A204.1 (cell line): Measurements from ENCODE around the gene ZSWIM1.
A peak's percentile ranks its signal among the peaks of the same experiment; 100 is the strongest.
"Not testable (repeated sequence)": the region's sequence is repeated elsewhere in the genome, so short reads cannot be mapped to it uniquely, and the experiment has no call there.

Source experiments
- FAIRE-seq: peaks from 2 replicates; lab custom pipeline; 2012; peaks lifted over from hg19 to GRCh38; lab: Jason Lieb, UNC

The ZSWIM1 gene

GRCh38 chr20:45857114-45857881 is 23.7 kb upstream of the ZSWIM1 start, which contains the start of the genes ACOT8 and ZSWIM3:
Gene ACOT8 (minus strand): TSS chr20:45857392. CDS start chr20:45857315, 77 bp downstream.
Gene ZSWIM3 (plus strand): TSS chr20:45857614. CDS start chr20:45857826, 212 bp downstream.
- peak; percentile 91 for FAIRE-seq

GRCh38 chr20:45857882-45858216 is 23.2 kb upstream of the ZSWIM1 start:
- no peak for FAIRE-seq

- FAIRE-seq: no peak
Measured at GRCh38 chr20:45859916-45860315, 21.1 kb upstream of the ZSWIM1 start.

- FAIRE-seq: no peak
Measured at GRCh38 chr20:45860560-45861220, 20.3 kb upstream of the ZSWIM1 start.

GRCh38 chr20:45861221-45862075 is 19.6 kb upstream of the ZSWIM1 start:
- no peak for FAIRE-seq

GRCh38 chr20:45863543-45864470 is 17.2 kb upstream of the ZSWIM1 start:
- FAIRE-seq: no peak

- no peak for FAIRE-seq
Measured at GRCh38 chr20:45866454-45866853, 14.6 kb upstream of the ZSWIM1 start.

- FAIRE-seq: no peak
Measured at GRCh38 chr20:45867136-45867818, 13.8 kb upstream of the ZSWIM1 start.

- FAIRE-seq: no peak
Measured at GRCh38 chr20:45867819-45868176, 13.2 kb upstream of the ZSWIM1 start.

GRCh38 chr20:45872626-45873025 is 8.4 kb upstream of the ZSWIM1 start:
- no peak for FAIRE-seq

- FAIRE-seq: no peak
Measured at GRCh38 chr20:45873409-45874103, 7.5 kb upstream of the ZSWIM1 start.

GRCh38 chr20:45874104-45874481 is 6.9 kb upstream of the ZSWIM1 start:
- not testable (repeated sequence) for FAIRE-seq

- no peak for FAIRE-seq
Measured at GRCh38 chr20:45874576-45874975, 6.5 kb upstream of the ZSWIM1 start.

GRCh38 chr20:45878076-45878761 is 2.8 kb upstream of the ZSWIM1 start:
- no peak for FAIRE-seq

- FAIRE-seq: no peak
Measured at GRCh38 chr20:45882469-45883099, 1.6 kb downstream of the ZSWIM1 start.

GRCh38 chr20:45883100-45883469 is 2.1 kb downstream of the ZSWIM1 start:
- FAIRE-seq: no peak

- no peak for FAIRE-seq
Measured at GRCh38 chr20:45886590-45887345, 5.7 kb downstream of the ZSWIM1 start.

GRCh38 chr20:45887346-45887715 is 6.3 kb downstream of the ZSWIM1 start, which contains the start of gene SPATA25:
Gene SPATA25 (minus strand): TSS chr20:45887622. CDS start chr20:45887590, 32 bp downstream.
- no peak for FAIRE-seq

GRCh38 chr20:45888681-45889080 is 7.7 kb downstream of the ZSWIM1 start:
- FAIRE-seq: no peak
